Neuronal stem cell (in vitro differentiated cells): ENCODE measurements around the gene C1GALT1. TPM values are rescaled to one million over a fixed set of nuclear protein-coding genes. Genes with fewer than 3 reads are reported as not detected.
"Not testable (repeated sequence)": the region's sequence is repeated elsewhere in the genome, so short reads cannot be mapped to it uniquely, and the experiment has no call there.

ENCODE experiments used
- DNase-seq: peaks from one replicate; pipeline ENCODE4 v3.0.0-alpha.2; 2013; ENCODE audit warnings: low spot score
- H2AFZ ChIP-seq: one replicate; pipeline ENCODE4 v1.6.1; 2013; ENCODE audit warnings: mild to moderate bottlenecking, low read length, inconsistent platforms
- H2AK5ac ChIP-seq: 2 replicates; pipeline ENCODE4 v1.6.1; 2013; ENCODE audit warnings: low read depth, mild to moderate bottlenecking, inconsistent platforms, low read length, moderate library complexity, mixed read lengths
- H2BK120ac ChIP-seq: 2 replicates; pipeline ENCODE4 v1.6.1; 2013; ENCODE audit warnings: low read depth, mild to moderate bottlenecking, inconsistent platforms, low read length, moderate library complexity, mixed read lengths
- H2BK12ac ChIP-seq: one replicate; pipeline ENCODE4 v1.6.1; 2013; ENCODE audit warnings: low read length, inconsistent platforms
- H2BK15ac ChIP-seq: 2 replicates; pipeline ENCODE4 v1.6.1; 2013; ENCODE audit warnings: mild to moderate bottlenecking, low read length, inconsistent platforms, mixed read lengths
- H2BK5ac ChIP-seq: one replicate; pipeline ENCODE4 v1.6.1; 2013; ENCODE audit warnings: inconsistent platforms, mild to moderate bottlenecking, low read length, moderate library complexity
- H3K14ac ChIP-seq: one replicate; pipeline ENCODE4 v1.6.1; 2013; ENCODE audit warnings: low read length, inconsistent platforms
- H3K18ac ChIP-seq: 2 replicates; pipeline ENCODE4 v1.6.1; 2013; ENCODE audit warnings: low read length, inconsistent platforms
- H3K23ac ChIP-seq: 2 replicates; pipeline ENCODE4 v1.6.1; 2013; ENCODE audit warnings: low read depth, mild to moderate bottlenecking, mixed read lengths, low read length, inconsistent platforms; ENCODE audit not compliant: poor library complexity
- H3K27ac ChIP-seq: replicated peaks from 3 replicates; pipeline ENCODE4 v1.5.1; 2013; ENCODE audit warnings: low read length, inconsistent platforms
- H3K27me3 ChIP-seq, 3 experiments: 2 replicates each; pipeline ENCODE4 v1.6.1; 2013; ENCODE audit warnings: low read length in 3 of 3, mild to moderate bottlenecking in 2 of 3, inconsistent platforms in 1 of 3, low read depth in 1 of 3, mixed read lengths in 1 of 3, moderate library complexity in 1 of 3; ENCODE audit not compliant: control insufficient read depth in 3 of 3, insufficient read depth in 3 of 3
- H3K36me3 ChIP-seq, 2 donors: replicated peaks in 1 of 2; 2 replicates each; pipeline ENCODE4 v1.6.1; 2013; ENCODE audit warnings: low read length in 2 of 2; ENCODE audit not compliant: control insufficient read depth in 2 of 2, insufficient read depth in 2 of 2
- H3K4ac ChIP-seq: 2 replicates; pipeline ENCODE4 v1.6.1; 2013; ENCODE audit warnings: inconsistent platforms, mild to moderate bottlenecking, low read length, moderate library complexity
- H3K4me1 ChIP-seq, 2 donors: 1 replicate in 1 of 2; 2 replicates in 1 of 2; pipeline ENCODE4 v1.6.1; 2013; ENCODE audit warnings: low read length in 2 of 2, low read depth in 1 of 2; ENCODE audit not compliant: control insufficient read depth in 2 of 2, insufficient read depth in 1 of 2
- H3K4me2 ChIP-seq: one replicate; pipeline ENCODE4 v1.6.1; 2013; ENCODE audit warnings: mild to moderate bottlenecking, low read length, inconsistent platforms; ENCODE audit not compliant: insufficient read depth, poor library complexity, severe bottlenecking
- H3K4me3 ChIP-seq, 2 donors: 2 replicates each; pipeline ENCODE4 v1.5.1; 2013; ENCODE audit warnings: low read length in 2 of 2, mild to moderate bottlenecking in 2 of 2, inconsistent platforms in 1 of 2, moderate library complexity in 1 of 2
- H3K79me1 ChIP-seq: one replicate; pipeline ENCODE4 v1.6.1; 2013; ENCODE audit warnings: low read depth, mild to moderate bottlenecking, inconsistent platforms, low read length, moderate library complexity
- H3K9ac ChIP-seq: one replicate; pipeline ENCODE4 v1.6.1; 2013; ENCODE audit warnings: mild to moderate bottlenecking, low read depth, low read length, inconsistent platforms; ENCODE audit not compliant: poor library complexity
- H3K9me3 ChIP-seq, 2 donors: replicated peaks in 1 of 2; 2 replicates each; pipeline versions ENCODE3 to v1.6.1; 2013; ENCODE audit warnings: low read length in 2 of 2, mild to moderate bottlenecking in 2 of 2, inconsistent platforms in 1 of 2, low read depth in 1 of 2, mixed read lengths in 1 of 2, moderate library complexity in 1 of 2; ENCODE audit not compliant: control insufficient read depth in 2 of 2, insufficient read depth in 1 of 2
- H4K8ac ChIP-seq: one replicate; pipeline ENCODE4 v1.6.1; 2013; ENCODE audit warnings: low read depth, mild to moderate bottlenecking, inconsistent platforms, low read length, moderate library complexity
- H4K91ac ChIP-seq: one replicate; pipeline ENCODE4 v1.6.1; 2013; ENCODE audit warnings: low read length, low read depth, mild to moderate bottlenecking, inconsistent platforms; ENCODE audit not compliant: poor library complexity
- WGBS, 2 donors: extraction: QIAGEN DNeasy Blood & Tissue Kit; methylation state at CpG; one replicate each; pipeline ENCODE4 v1.1.7; 2013; ENCODE audit warnings: missing lambda C conversion rate in 2 of 2, mixed read lengths in 1 of 2; ENCODE audit not compliant: insufficient read length in 2 of 2, insufficient replicate concordance in 1 of 2; ENCODE audit errors: extremely low coverage in 2 of 2; 5-methylcytosine and 5-hydroxymethylcytosine counted together
- polyA plus RNA-seq, 2 experiments: library from polyadenylated mRNA; stranded (reverse); fragments of 200-250 nt; gene quantifications; one replicate each; pipeline ENCODE4 v1.2.3, GENCODE V29; 2013

The C1GALT1 gene
- 19.7 TPM for polyA plus RNA-seq (2013, experiment 1 of 2)
- 19.2 TPM for polyA plus RNA-seq (2013, experiment 2 of 2)

DNA sequence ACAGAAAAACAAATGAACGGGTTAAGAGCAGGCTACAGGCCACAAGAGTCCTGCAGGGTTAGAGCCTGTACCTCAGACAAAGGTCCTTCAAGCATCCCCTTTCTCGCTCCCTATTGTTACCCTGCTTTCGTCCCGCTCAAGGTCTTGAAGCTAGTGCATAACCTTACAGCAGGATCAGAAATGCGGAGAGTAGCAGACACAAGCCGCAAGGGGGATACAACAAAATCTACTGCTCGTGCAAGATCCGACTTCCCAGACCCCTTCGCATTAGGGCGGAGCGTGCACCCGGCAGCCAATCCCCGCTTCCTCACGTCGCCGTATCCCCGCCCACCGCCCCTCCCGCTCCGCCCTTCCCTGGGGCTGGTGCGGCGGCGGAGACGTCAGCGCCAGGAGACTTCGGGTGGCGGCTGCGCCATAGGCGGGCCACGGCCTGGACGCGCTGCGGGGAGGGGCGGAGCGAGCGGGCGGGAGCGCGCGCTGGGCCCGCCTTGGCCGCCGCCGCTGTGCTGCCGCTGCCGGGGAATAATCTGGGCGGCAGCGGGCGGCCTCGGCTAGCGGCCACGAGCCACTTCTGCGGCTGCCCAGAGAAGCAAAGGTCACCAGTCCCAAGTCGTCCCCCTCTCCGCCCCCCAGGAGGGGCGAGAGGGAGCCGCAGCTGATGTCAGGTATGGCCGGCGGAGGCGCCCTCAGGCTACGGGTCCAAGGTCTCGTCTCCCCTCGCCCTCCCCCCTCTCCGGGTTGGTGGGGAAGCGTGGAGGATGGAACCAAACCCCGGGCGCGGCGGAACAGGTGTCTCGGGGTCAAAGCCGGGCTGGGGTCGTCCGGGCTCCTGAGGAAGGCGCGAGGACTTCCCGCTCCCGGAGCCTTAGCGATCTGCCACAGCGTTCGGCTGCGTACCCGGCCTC lies at the start of gene C1GALT1:
C1GALT1 (plus strand) TSS at position 389 of the 905 bp plus-strand sequence. CDS start 51,776 bp downstream, outside the sequence.
- Histone ChIP-seq H3K9ac (peak within 1 kb of the TSS; percentile 92), H2AFZ (peak within 1 kb of the TSS; percentile 99), H3K27me3 (no peaks in the 10 kb centered on the region), H4K8ac (no peak within 1 kb of the TSS), H3K4me3 (peak within 1 kb of the TSS; percentile 84 to 90), H2BK120ac (no peak within 1 kb of the TSS), H2BK15ac (no peak within 1 kb of the TSS), H3K4me1 (peaks cover 5 to 7% of the 10 kb centered on the region in 2 donors), H3K4me2 (peak within 1 kb of the TSS; percentile 68), H3K23ac (peak within 1 kb of the TSS; percentile 71), H2BK12ac (no peak within 1 kb of the TSS), H2BK5ac (peak within 1 kb of the TSS; percentile 60), H3K4ac (no peak within 1 kb of the TSS), H3K18ac (peak within 1 kb of the TSS; percentile 91), H4K91ac (no peak within 1 kb of the TSS), H3K79me1 (peaks cover 2% of the 10 kb centered on the region), H3K9me3 (no peaks in the 10 kb centered on the region), H3K36me3 (peaks cover 0 to 6% of the 10 kb centered on the region in 2 donors), H3K14ac (peak within 1 kb of the TSS; percentile 15), H3K27ac (peak within 1 kb of the TSS; percentile 92), H2AK5ac (no peak within 1 kb of the TSS)
- no CpG with 5 or more reads among the region's 82 CpGs for WGBS, 2 donors
- DNase-seq = peak; percentile 96

DNA sequence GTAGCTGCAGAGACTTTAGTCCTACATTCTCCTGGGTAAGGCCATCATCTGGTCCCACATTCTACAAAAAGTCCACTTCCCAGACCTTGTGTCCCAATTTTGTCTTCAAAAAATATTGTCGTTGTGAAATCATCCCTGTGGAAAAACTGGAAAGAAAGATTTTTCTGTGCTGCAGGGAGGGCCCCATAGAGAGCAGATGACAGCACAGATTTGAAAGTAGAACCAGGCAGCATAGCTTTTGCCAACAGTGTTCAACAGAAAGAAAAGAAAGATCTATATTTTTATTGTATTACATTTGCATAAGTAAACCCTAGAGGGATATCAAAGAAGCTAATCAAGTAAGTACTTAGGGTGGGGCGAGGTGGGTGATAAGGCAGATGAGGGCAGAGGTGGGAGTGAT lies 48.3 kb upstream of the C1GALT1 start:
- WGBS, 2 donors = no CpG with 5 or more reads among the region's 2 CpGs
- Histone ChIP-seq H2BK120ac (no peak overlapping the region), H3K14ac (no peak overlapping the region), H3K4me2 (no peak overlapping the region), H3K79me1 (no peaks in the 10 kb centered on the region), H4K91ac (no peak overlapping the region), H2BK12ac (no peak overlapping the region), H3K27me3 (no peaks in the 10 kb centered on the region), H3K23ac (no peak overlapping the region), H2BK5ac (no peak overlapping the region), H3K9ac (no peak overlapping the region), H3K4me3 (no peak overlapping the region), H3K4me1 (peaks cover 0 to 4% of the 10 kb centered on the region in 2 donors), H3K36me3 (no peaks in the 10 kb centered on the region), H3K27ac (no peak overlapping the region), H4K8ac (no peak overlapping the region), H3K18ac (no peak overlapping the region), H2AFZ (no peak overlapping the region), H2BK15ac (no peak overlapping the region), H3K9me3 (no peaks in the 10 kb centered on the region), H3K4ac (no peak overlapping the region), H2AK5ac (no peak overlapping the region)
- no peak for DNase-seq

DNA sequence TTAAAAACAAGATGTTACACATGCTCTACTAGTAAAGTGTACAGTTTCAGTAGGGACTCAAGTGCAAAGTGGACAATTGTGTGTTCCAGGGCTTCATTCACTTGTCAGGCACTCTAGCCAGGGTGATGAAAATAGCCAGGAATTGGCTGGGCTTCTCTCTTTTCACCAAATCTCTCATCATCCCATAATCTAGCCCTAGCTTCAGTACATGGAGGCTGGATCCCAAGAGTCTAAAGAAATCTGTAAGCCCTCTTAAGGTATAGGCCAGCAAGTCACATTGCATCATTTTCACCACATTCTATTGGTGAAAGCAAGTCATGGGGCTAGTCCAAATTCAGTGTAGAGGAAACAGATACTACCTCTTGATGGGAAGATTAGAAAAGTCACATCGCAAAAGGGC lies 47.3 kb upstream of the C1GALT1 start:
- Histone ChIP-seq H3K4ac (no peak overlapping the region), H3K4me3 (no peak overlapping the region), H3K23ac (no peak overlapping the region), H3K36me3 (no peaks in the 10 kb centered on the region), H3K9me3 (no peaks in the 10 kb centered on the region), H3K4me1 (peaks cover 0 to 4% of the 10 kb centered on the region in 2 donors), H2BK5ac (no peak overlapping the region), H4K8ac (no peak overlapping the region), H2BK12ac (no peak overlapping the region), H2BK15ac (no peak overlapping the region), H3K4me2 (no peak overlapping the region), H2AFZ (no peak overlapping the region), H3K79me1 (no peaks in the 10 kb centered on the region), H3K18ac (no peak overlapping the region), H2BK120ac (no peak overlapping the region), H3K9ac (no peak overlapping the region), H3K27ac (no peak overlapping the region), H3K14ac (no peak overlapping the region), H2AK5ac (no peak overlapping the region), H3K27me3 (no peaks in the 10 kb centered on the region), H4K91ac (no peak overlapping the region)
- no peak for DNase-seq
- no CpG with 5 or more reads among the region's 1 CpG for WGBS, 2 donors

GRCh38 chr7:7135924-7136323 lies 46.4 kb upstream of the C1GALT1 start:
- not testable (repeated sequence) for H3K4ac ChIP-seq, H3K4me3 ChIP-seq, H3K14ac ChIP-seq, H3K23ac ChIP-seq, H3K18ac ChIP-seq, H2BK15ac ChIP-seq, H3K27ac ChIP-seq, DNase-seq, H2AK5ac ChIP-seq, H3K27me3 ChIP-seq, H2AFZ ChIP-seq, H3K9ac ChIP-seq, H3K4me2 ChIP-seq, H2BK12ac ChIP-seq, H4K8ac ChIP-seq, H2BK120ac ChIP-seq, H3K9me3 ChIP-seq, H2BK5ac ChIP-seq, H3K79me1 ChIP-seq, H4K91ac ChIP-seq, H3K4me1 ChIP-seq, H3K36me3 ChIP-seq
- no CpG with 5 or more reads among the region's 1 CpG for WGBS, 2 donors
